K562 (cell line): ENCODE data around the gene HOXA9.

ENCODE experiments used
- CREB1 ChIP-seq, 2 experiments: sonication (generic) in 1 of 2; formaldehyde crosslinking in 1 of 2; IDR thresholded peaks; 2 replicates each; pipeline versions ENCODE4 v1.6.1 to v1.8.0; 2012 to 2022; ENCODE audit warnings: inconsistent platforms in 1 of 2, mild to moderate bottlenecking in 1 of 2, missing genetic modification reagents in 1 of 2, moderate library complexity in 1 of 2
- CSDE1 ChIP-seq, 2 experiments: fragments of 450-650 bp; IDR thresholded peaks; 2 replicates each; pipeline ENCODE4 v1.6.1; 2016; ENCODE audit warnings: mild to moderate bottlenecking in 1 of 2
- JUN ChIP-seq, 2 experiments: sonication (generic) in 1 of 2; formaldehyde crosslinking in 1 of 2; IDR thresholded peaks; 2 replicates each; pipeline versions ENCODE4 v1.6.1 to v1.8.0; 2012 to 2022; ENCODE audit warnings: borderline replicate concordance in 2 of 2, mild to moderate bottlenecking in 2 of 2, improper control_type of control experiment in 1 of 2, low read depth in 1 of 2, low read length in 1 of 2, missing genetic modification reagents in 1 of 2
- KAT8 ChIP-seq: fragments of 450-650 bp; IDR thresholded peaks from 2 replicates; pipeline ENCODE4 v1.6.1; 2016; ENCODE audit warnings: low read depth, mild to moderate bottlenecking
- POLR2A ChIP-seq: fragments of 450-650 bp; conservative IDR thresholded peaks from 2 replicates; pipeline ENCODE4 v1.6.1; 2016
- PTTG1 ChIP-seq: fragments of 450-650 bp; IDR thresholded peaks from 2 replicates; pipeline ENCODE4 v1.6.1; 2016; ENCODE audit warnings: low read depth, mild to moderate bottlenecking, missing genetic modification characterization, missing compliant biosample characterization
- TCF3 ChIP-seq: sonication (generic); formaldehyde crosslinking; IDR thresholded peaks from 2 replicates; pipeline ENCODE4 v1.4.0; 2020; ENCODE audit warnings: mild to moderate bottlenecking, missing genetic modification reagents
- YY1 ChIP-seq, 3 experiments: IDR thresholded peaks; 2 replicates each; pipeline ENCODE4 v1.6.1; 2011; ENCODE audit warnings: low read length in 2 of 3, mild to moderate bottlenecking in 2 of 3, moderate library complexity in 2 of 3, borderline replicate concordance in 1 of 3, control low read depth in 1 of 3, low read depth in 1 of 3; ENCODE audit not compliant: insufficient read depth in 3 of 3, insufficient replicate concordance in 2 of 3, control insufficient read depth in 1 of 3, insufficient read length in 1 of 3; ENCODE audit errors: extremely low read depth in 1 of 3
- ZKSCAN1 ChIP-seq: fragments of 150-350 bp; IDR thresholded peaks from 2 replicates; pipeline ENCODE4 v1.6.1; 2016; ENCODE audit warnings: low read depth, low read length
- ZNF586 ChIP-seq: fragments of 450-650 bp; formaldehyde crosslinking; conservative IDR thresholded peaks from 2 replicates; pipeline ENCODE4 v1.4.0; 2020; ENCODE audit warnings: mild to moderate bottlenecking, moderate library complexity
- ZNF740 ChIP-seq, 3 experiments: fragments of 200-800 bp in 1 of 3; sonication (Bioruptor generic) in 1 of 3; sonication (generic) in 1 of 3; formaldehyde crosslinking in 1 of 3; IDR thresholded peaks; 2 replicates each; pipeline versions ENCODE4 v1.6.1 to v1.8.0; 2016 to 2022; ENCODE audit warnings: mild to moderate bottlenecking in 2 of 3, missing compliant biosample characterization in 2 of 3, missing genetic modification characterization in 2 of 3, missing genetic modification reagents in 1 of 3
- TF ChIP-seq, protein P1 (sequence below), 2 experiments: IDR thresholded peaks; 2 replicates each; pipeline ENCODE4 v1.6.1; 2011; ENCODE audit warnings: borderline replicate concordance in 1 of 2, control low read depth in 1 of 2, low read depth in 1 of 2, low read length in 1 of 2, mild to moderate bottlenecking in 1 of 2, mixed read lengths in 1 of 2, moderate library complexity in 1 of 2; ENCODE audit not compliant: insufficient read depth in 1 of 2, insufficient read length in 1 of 2, poor library complexity in 1 of 2, severe bottlenecking in 1 of 2; ENCODE audit errors: extremely low read depth in 1 of 2
- TF ChIP-seq, protein P2 (sequence below), 3 experiments: IDR thresholded peaks in 2 of 3; conservative IDR thresholded peaks in 1 of 3; 2 replicates each; pipeline ENCODE4 v1.5.1; 2011 to 2012; ENCODE audit warnings: low read length in 3 of 3, mild to moderate bottlenecking in 3 of 3, control low read depth in 2 of 3, improper control_type of control experiment in 1 of 3, inconsistent platforms in 1 of 3, low read depth in 1 of 3, mixed read lengths in 1 of 3, moderate library complexity in 1 of 3; ENCODE audit not compliant: insufficient read depth in 2 of 3

DNA sequence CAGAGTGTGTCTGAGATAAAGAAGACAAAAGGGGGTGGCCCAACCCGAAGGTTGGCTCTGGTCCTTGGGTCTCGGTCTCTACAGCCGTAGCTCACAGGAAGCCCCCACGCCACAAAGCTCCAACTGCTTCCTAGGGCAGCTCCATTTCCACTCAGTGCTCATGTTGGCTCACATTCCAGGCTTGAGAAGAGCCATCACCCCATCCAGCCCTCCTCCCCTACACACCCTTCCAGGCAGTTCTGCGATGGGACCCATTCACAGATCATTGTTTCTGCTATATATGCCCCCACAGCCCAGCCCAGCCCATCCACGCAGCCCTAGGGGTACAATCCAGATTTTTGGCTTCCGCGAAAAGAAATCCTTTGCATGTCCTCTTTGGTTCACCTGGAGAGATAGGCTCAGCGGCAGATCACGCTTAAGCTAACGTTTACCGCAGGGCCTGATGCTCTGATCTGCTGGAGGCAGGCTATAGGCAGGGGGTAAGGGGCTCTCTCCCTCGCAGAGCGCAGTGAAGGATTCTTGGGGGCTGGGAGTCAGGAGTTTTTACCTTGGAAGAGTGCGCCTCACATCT lies 25.9 kb upstream of the HOXA9 start:
- TF ChIP-seq YY1 (IDR thresholded peaks at IDR 0.05; ENCODE audit: borderline replicate concordance in 1 of 3, control insufficient read depth in 1 of 3, extremely low read depth in 1 of 3, insufficient read depth in 3 of 3, insufficient read length in 1 of 3, insufficient replicate concordance in 2 of 3, low read depth in 1 of 3, low read length in 2 of 3) (no peak), POLR2A (no peak), PTTG1 (tag) (no peak), ZNF586 (CRISPR knock-in tag) (no peak), KAT8 (no peak), ZKSCAN1 (no peak), CSDE1 (IDR thresholded peaks at IDR 0.05) (no peak), TCF3 (CRISPR knock-in tag) (no peak), ZNF740 (CRISPR knock-in tag; IDR thresholded peaks at IDR 0.05) (no peak), ZNF740 (tag; IDR thresholded peaks at IDR 0.05) (no peak), JUN (IDR thresholded peaks at IDR 0.05; ENCODE audit: borderline replicate concordance, low read depth, low read length) (no peak), JUN (CRISPR knock-in tag; IDR thresholded peaks at IDR 0.05; ENCODE audit: borderline replicate concordance) (no peak), CREB1 (IDR thresholded peaks at IDR 0.05) (no peak), CREB1 (CRISPR knock-in tag; IDR thresholded peaks at IDR 0.05) (no peak)
- TF ChIP-seq, protein P1, sequence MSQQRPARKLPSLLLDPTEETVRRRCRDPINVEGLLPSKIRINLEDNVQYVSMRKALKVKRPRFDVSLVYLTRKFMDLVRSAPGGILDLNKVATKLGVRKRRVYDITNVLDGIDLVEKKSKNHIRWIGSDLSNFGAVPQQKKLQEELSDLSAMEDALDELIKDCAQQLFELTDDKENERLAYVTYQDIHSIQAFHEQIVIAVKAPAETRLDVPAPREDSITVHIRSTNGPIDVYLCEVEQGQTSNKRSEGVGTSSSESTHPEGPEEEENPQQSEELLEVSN (IDR thresholded peaks at IDR 0.05; ENCODE audit: borderline replicate concordance in 1 of 2, extremely low read depth in 1 of 2, insufficient read depth in 1 of 2, insufficient read length in 1 of 2, low read depth in 1 of 2, low read length in 1 of 2, poor library complexity in 1 of 2, severe bottlenecking in 1 of 2) = no peak
- TF ChIP-seq, protein P2, sequence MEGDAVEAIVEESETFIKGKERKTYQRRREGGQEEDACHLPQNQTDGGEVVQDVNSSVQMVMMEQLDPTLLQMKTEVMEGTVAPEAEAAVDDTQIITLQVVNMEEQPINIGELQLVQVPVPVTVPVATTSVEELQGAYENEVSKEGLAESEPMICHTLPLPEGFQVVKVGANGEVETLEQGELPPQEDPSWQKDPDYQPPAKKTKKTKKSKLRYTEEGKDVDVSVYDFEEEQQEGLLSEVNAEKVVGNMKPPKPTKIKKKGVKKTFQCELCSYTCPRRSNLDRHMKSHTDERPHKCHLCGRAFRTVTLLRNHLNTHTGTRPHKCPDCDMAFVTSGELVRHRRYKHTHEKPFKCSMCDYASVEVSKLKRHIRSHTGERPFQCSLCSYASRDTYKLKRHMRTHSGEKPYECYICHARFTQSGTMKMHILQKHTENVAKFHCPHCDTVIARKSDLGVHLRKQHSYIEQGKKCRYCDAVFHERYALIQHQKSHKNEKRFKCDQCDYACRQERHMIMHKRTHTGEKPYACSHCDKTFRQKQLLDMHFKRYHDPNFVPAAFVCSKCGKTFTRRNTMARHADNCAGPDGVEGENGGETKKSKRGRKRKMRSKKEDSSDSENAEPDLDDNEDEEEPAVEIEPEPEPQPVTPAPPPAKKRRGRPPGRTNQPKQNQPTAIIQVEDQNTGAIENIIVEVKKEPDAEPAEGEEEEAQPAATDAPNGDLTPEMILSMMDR (IDR thresholded peaks at IDR 0.05 in 2 of 3, conservative IDR thresholded peaks at IDR 0.05 in 1 of 3; ENCODE audit: insufficient read depth in 2 of 3, low read depth in 1 of 3, low read length in 3 of 3) = no peak
